Right lobe of liver (tissue), 6 donors: ENCODE measurements around the gene NOXO1. TPM values are rescaled to one million over a fixed set of nuclear protein-coding genes. Genes with fewer than 3 reads are reported as not detected.
A peak's percentile ranks its signal among the peaks of the same experiment; 100 is the strongest.

ENCODE experiments used
- ATAC-seq, 4 donors: fragments of 200-7000 bp; cut with Tn5 transposase; one replicate each; pipeline ENCODE4 v1.9.1; 2020; ENCODE audit warnings: mild to moderate bottlenecking in 4 of 4, moderate library complexity in 4 of 4
- DNase-seq, 3 donors: peaks; one replicate each; pipeline ENCODE4 v3.0.0-alpha.2; 2020
- H3K27ac ChIP-seq, 3 donors: fragments of 200-600 bp; one replicate each; pipeline ENCODE4 v1.8.0; 2022
- H3K27me3 ChIP-seq, 2 donors: fragments of 200-600 bp; one replicate each; pipeline ENCODE4 v1.8.0; 2022
- H3K36me3 ChIP-seq, 4 donors: fragments of 200-600 bp; sonication (generic) in 1 of 4; one replicate each; pipeline versions ENCODE4 v1.5.1 to v1.8.0; 2017 to 2022; ENCODE audit warnings: control low read depth in 1 of 4
- H3K4me1 ChIP-seq, 4 donors: fragments of 200-600 bp; sonication (generic) in 1 of 4; one replicate each; pipeline versions ENCODE4 v1.5.1 to v1.8.0; 2017 to 2022; ENCODE audit warnings: control low read depth in 1 of 4
- H3K4me3 ChIP-seq, 3 donors: fragments of 200-600 bp; one replicate each; pipeline ENCODE4 v1.8.0; 2022
- H3K9me3 ChIP-seq, 4 donors: fragments of 200-600 bp; sonication (generic) in 1 of 4; one replicate each; pipeline versions ENCODE4 v1.5.1 to v1.8.0; 2017 to 2022; ENCODE audit warnings: control low read depth in 1 of 4
- POLR2A ChIP-seq: fragments of 450-650 bp; IDR thresholded peaks from one replicate; pipeline ENCODE4 v1.6.1; 2017; ENCODE audit warnings: antibody characterized with exemption, mild to moderate bottlenecking
- WGBS: methylation state at CpG from one replicate; pipeline ENCODE4 v1.1.6; 2018; ENCODE audit warnings: low coverage, low lambda C conversion rate; ENCODE audit not compliant: insufficient coverage; ENCODE audit errors: missing lambda C conversion rate; 5-methylcytosine and 5-hydroxymethylcytosine counted together
- intact Hi-C, 2 donors: fragments of 100-400 bp; cut with DNase I; formaldehyde crosslinking; loops; one replicate each; pipeline versions ENCODE4 v1.11.2 to v1.14.1; 2022
- total RNA-seq, 6 experiments: library from RNA; depleted of rRNA in 2 of 6; stranded (reverse); fragments of >200 nt in 2 of 6; fragmentation: NEBNext Ultra II Directional in 3 of 6; extraction: Animal tissue kit (Norgen Biotek cat#: 25700) in 3 of 6; gene quantifications; one replicate each; pipeline versions ENCODE4 v1.1.0 to v1.2.4, GENCODE V29; 2016 to 2023
- TF ChIP-seq, protein P1 (sequence below), 4 donors: fragments of 200-600 bp in 3 of 4; fragments of 450-650 bp in 1 of 4; IDR thresholded peaks; one replicate each; pipeline versions ENCODE4 v1.5.1 to v1.8.0; 2016 to 2022; ENCODE audit warnings: antibody characterized with exemption in 4 of 4, mild to moderate bottlenecking in 2 of 4
- donor health status: DM: no; HTN: yes; CAD: no.
- donor health status: DM: no; HTN: no; CAD: no.
- donor health status: DM: no; HTN: no; CAD: no.
- donor health status: DM: no; HTN: yes; CAD: no.
- donor health status: DM: no; HTN: yes; CAD: no.

Gene NOXO1
- total RNA-seq, 6 experiments from 2014 or later, result 0.51 to 1.3 (median 0.60) TPM; not detected in 2

DNA sequence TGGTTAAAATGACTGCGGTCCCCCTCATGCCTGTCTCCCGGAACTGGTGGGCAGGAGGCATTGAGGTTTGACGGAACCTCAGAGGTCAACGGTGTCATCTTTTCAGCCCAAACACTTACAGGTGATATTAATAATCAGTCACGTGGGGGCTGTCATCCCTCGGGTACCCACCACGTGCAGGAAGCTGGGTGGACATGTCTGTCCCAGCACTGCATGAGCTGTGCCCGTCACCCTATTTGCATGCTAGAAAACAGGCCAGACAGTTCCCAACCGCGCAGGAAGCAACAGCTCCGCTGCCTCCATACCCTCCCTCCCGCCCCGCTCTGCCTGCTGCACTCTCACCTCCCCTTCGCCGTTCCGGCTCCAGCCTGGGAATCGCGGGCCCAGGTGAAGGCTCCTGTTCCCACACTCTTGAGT, 9.9 kb upstream of the NOXO1 start:
- WGBS, result 8% methylated on average over 4 of the region's 18 CpGs
- no peaks in the 10 kb centered on the region for H3K9me3 ChIP-seq
- DNase-seq (peak in 1 of 3 donors; percentile 31), ATAC-seq (no peak)
- peaks cover 0 to 7% of the 10 kb centered on the region in 2 donors for H3K27me3 ChIP-seq
- H3K36me3 ChIP-seq, result peaks cover 0 to 4% (median 0%) of the 10 kb centered on the region in 4 donors
- H3K4me3 ChIP-seq, result no peak overlapping the region
- intact Hi-C loops, result no loop called here
- peaks cover 0 to 18% (median 3%) of the 10 kb centered on the region in 4 donors for H3K4me1 ChIP-seq
- TF ChIP-seq, protein P1, sequence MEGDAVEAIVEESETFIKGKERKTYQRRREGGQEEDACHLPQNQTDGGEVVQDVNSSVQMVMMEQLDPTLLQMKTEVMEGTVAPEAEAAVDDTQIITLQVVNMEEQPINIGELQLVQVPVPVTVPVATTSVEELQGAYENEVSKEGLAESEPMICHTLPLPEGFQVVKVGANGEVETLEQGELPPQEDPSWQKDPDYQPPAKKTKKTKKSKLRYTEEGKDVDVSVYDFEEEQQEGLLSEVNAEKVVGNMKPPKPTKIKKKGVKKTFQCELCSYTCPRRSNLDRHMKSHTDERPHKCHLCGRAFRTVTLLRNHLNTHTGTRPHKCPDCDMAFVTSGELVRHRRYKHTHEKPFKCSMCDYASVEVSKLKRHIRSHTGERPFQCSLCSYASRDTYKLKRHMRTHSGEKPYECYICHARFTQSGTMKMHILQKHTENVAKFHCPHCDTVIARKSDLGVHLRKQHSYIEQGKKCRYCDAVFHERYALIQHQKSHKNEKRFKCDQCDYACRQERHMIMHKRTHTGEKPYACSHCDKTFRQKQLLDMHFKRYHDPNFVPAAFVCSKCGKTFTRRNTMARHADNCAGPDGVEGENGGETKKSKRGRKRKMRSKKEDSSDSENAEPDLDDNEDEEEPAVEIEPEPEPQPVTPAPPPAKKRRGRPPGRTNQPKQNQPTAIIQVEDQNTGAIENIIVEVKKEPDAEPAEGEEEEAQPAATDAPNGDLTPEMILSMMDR (IDR thresholded peaks at IDR 0.05), result no peak
- no peak for TF ChIP-seq POLR2A
- no peak overlapping the region for H3K27ac ChIP-seq

DNA sequence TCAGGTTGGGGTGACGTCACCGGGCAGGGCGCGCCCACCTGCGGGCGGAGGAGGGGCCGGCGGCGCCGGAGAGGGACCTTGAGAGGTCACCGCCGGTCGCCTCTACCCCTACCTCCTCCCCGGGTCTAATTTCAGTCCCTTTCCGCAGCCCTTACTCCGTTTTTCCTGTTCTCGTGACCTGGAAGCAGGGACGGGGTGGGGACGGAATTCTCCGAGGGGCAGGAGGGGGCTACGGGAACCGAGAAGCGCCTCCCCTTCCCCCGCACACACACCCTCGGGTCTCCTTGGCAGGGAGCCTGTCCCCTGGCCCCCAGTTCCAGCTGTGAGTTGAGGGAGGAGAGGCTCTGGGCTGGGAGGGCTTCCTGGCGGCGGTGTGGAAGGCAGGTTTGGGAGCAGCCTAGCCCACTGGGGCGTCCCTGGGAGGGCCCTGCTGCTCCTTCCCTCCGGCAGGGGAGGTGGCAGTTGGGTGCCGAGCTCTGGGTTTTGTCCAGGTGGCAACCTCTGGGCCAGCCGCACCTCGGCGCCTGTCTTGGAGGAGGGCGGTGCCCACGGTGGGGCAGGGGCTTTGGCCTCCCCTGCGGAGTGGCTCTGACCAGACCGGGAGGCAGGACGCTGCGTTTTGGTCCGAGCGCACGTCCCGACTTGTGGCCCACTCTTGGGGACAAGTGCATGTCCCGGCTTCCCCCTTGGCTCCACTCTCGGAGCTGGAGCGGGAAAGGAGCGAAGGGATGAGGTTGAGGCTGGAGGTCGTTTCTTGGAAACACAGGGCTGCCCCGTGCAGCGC, 9.3 kb upstream of the NOXO1 start:
- Histone ChIP-seq H3K9me3 (no peaks in the 10 kb centered on the region), H3K4me1 (peaks cover 0 to 18% (median 3%) of the 10 kb centered on the region in 4 donors), H3K36me3 (peaks cover 0 to 10% (median 0%) of the 10 kb centered on the region in 4 donors), H3K4me3 (no peak overlapping the region), H3K27me3 (peaks cover 0 to 7% of the 10 kb centered on the region in 2 donors), H3K27ac (no peak overlapping the region)
- TF ChIP-seq, protein P1 (IDR thresholded peaks at IDR 0.05), result no peak
- no peak for TF ChIP-seq POLR2A
- DNase-seq, result peak in 1 of 3 donors; percentile 55
- WGBS, result 4% methylated on average over 5 of the region's 50 CpGs
- intact Hi-C loops, result no loop called here
- ATAC-seq, result no peak

DNA sequence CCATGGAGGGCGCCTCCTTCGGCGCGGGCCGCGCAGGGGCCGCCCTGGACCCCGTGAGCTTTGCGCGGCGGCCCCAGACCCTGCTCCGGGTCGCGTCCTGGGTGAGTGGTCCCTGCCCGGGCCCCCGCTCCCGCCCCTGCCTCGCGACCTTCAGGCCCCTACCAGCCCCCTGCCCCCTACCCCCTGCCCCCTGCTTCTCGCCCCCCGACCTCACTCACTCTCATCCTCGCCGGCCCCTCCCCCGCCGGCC, 8.8 kb upstream of the NOXO1 start:
- no peak for DNase-seq
- ATAC-seq, result no peak
- H3K4me3 ChIP-seq, result no peak overlapping the region

DNA sequence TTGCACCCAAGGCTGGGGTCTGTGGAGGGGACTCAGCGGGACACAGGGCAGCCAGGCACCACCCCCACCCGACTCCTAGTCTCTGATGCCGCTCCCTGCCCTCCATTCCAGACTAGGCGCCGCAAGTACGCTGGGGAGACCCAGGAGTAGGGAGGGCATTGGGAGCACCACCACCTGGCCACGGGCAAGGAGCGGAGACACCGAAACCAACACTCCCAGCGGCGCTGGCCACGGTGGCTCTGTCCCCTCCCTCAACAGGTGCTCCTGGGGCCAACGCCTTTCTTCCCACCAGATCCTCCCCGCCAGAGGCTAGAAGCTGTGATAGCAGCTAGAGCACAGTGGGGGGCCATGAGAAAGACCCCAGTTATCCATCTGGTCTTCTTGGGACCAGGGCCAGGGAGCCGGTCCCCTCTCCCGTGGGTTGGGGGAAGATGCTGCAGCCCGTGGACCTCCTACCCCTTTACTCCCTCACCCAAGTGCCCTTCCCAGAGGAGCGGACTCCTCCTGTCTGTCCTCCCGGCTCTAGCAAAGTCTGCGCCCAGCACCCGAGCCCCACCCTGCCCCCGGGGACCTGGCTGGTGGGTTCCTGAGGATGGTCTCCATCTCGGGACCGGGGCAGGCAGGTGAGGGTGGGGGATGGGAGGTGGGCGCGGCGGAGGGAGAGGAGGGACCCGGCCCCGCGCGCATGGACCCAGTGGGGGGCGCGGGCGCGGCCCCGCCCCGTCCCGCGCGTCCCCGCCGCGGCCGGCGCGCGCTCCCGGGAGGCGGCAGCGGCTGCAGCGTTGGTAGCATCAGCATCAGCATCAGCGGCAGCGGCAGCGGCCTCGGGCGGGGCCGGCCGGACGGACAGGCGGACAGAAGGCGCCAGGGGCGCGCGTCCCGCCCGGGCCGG, 8.2 kb upstream of the NOXO1 start, which contains the start of gene SYNGR3:
Gene SYNGR3, plus strand, starts transcription at position 762 of the 892 bp plus-strand sequence. CDS start 133 bp downstream, outside the sequence.
- Histone ChIP-seq H3K4me3 (no peak within 1 kb of the TSS), H3K27ac (no peak within 1 kb of the TSS), H3K9me3 (no peaks in the 10 kb centered on the region), H3K27me3 (peaks cover 0 to 7% of the 10 kb centered on the region in 2 donors), H3K4me1 (peaks cover 0 to 25% (median 8%) of the 10 kb centered on the region in 4 donors), H3K36me3 (peaks cover 0 to 13% (median 0%) of the 10 kb centered on the region in 4 donors)
- 8% methylated on average over 8 of the region's 67 CpGs for WGBS
- intact Hi-C loops, result no loop called here
- peak in 1 of 3 donors; percentile 26 for DNase-seq
- TF ChIP-seq POLR2A, result no peak
- TF ChIP-seq, protein P1 (IDR thresholded peaks at IDR 0.05), result no peak
- no peak for ATAC-seq

More for the DNA sequence above, 8.8 kb upstream of the NOXO1 start:
- H3K9me3 ChIP-seq, result no peaks in the 10 kb centered on the region
- peaks cover 0 to 7% of the 10 kb centered on the region in 2 donors for H3K27me3 ChIP-seq
- no CpG with 5 or more reads among the region's 25 CpGs for WGBS
- H3K4me1 ChIP-seq, result peaks cover 0 to 20% (median 5%) of the 10 kb centered on the region in 4 donors
- intact Hi-C loops, result no loop called here
- peaks cover 0 to 13% (median 0%) of the 10 kb centered on the region in 4 donors for H3K36me3 ChIP-seq
- no peak for TF ChIP-seq POLR2A
- TF ChIP-seq, protein P1 (IDR thresholded peaks at IDR 0.05), result no peak
- H3K27ac ChIP-seq, result no peak overlapping the region
